CD4-positive, CD25-positive, alpha-beta regulatory T cell (primary cell): ENCODE results near the gene PNKP. TPM values are rescaled to one million over a fixed set of nuclear protein-coding genes. Genes with fewer than 3 reads are reported as not detected.

Source experiments
- ATAC-seq, 2 donors: fragments of 150-1000 bp; cut with Tn5 transposase; one replicate each; pipeline ENCODE4 v1.10.0; 2021; ENCODE audit warnings: low read depth in 2 of 2, moderate number of reproducible peaks in 2 of 2, moderate library complexity in 1 of 2
- DNase-seq, 3 donors: peaks; one replicate each; pipeline versions ENCODE4 v3.0.0 to v3.0.0-alpha.2; 2012 to 2022; ENCODE audit warnings: mixed read lengths in 1 of 3
- H3K27ac ChIP-seq: one replicate; pipeline ENCODE4 v1.7.0; 2013; ENCODE audit warnings: mild to moderate bottlenecking, low read length; ENCODE audit not compliant: insufficient read depth, poor library complexity, severe bottlenecking
- H3K27me3 ChIP-seq: one replicate; pipeline ENCODE4 v1.7.0; 2013; ENCODE audit warnings: low read length; ENCODE audit not compliant: control insufficient read depth, insufficient read depth
- H3K36me3 ChIP-seq: one replicate; pipeline ENCODE4 v1.7.0; 2013; ENCODE audit warnings: mild to moderate bottlenecking, low read length, moderate library complexity; ENCODE audit not compliant: control insufficient read depth, insufficient read depth
- H3K4me1 ChIP-seq: 2 replicates; pipeline ENCODE4 v1.7.0; 2013; ENCODE audit warnings: mild to moderate bottlenecking, low read length; ENCODE audit not compliant: insufficient read depth, control insufficient read depth, poor library complexity, severe bottlenecking
- H3K4me3 ChIP-seq: one replicate; pipeline ENCODE4 v1.7.0; 2013; ENCODE audit warnings: low read depth, mild to moderate bottlenecking, low read length, moderate library complexity
- H3K9me3 ChIP-seq, 2 experiments: 1 replicate in 1 of 2; 2 replicates in 1 of 2; pipeline ENCODE4 v1.7.0; 2013; ENCODE audit warnings: low read length in 2 of 2, mild to moderate bottlenecking in 1 of 2, moderate library complexity in 1 of 2; ENCODE audit not compliant: control insufficient read depth in 2 of 2
- H3K27ac Mint-ChIP-seq, 3 donors: one replicate each; pipeline ENCODE4 v1.8.0; 2020 to 2022; ENCODE audit warnings: mild to moderate bottlenecking in 3 of 3, mixed read lengths in 3 of 3, moderate library complexity in 2 of 3
- H3K27me3 Mint-ChIP-seq: one replicate; pipeline ENCODE4 v1.8.0; 2022; ENCODE audit warnings: mild to moderate bottlenecking, mixed read lengths
- H3K36me3 Mint-ChIP-seq: one replicate; pipeline ENCODE4 v1.8.0; 2020; ENCODE audit warnings: mixed read lengths
- H3K4me1 Mint-ChIP-seq, 4 donors: one replicate each; pipeline ENCODE4 v1.8.0; 2020 to 2022; ENCODE audit warnings: mixed read lengths in 4 of 4, mild to moderate bottlenecking in 1 of 4
- H3K4me3 Mint-ChIP-seq, 4 donors: one replicate each; pipeline ENCODE4 v1.8.0; 2020 to 2022; ENCODE audit warnings: mild to moderate bottlenecking in 4 of 4, mixed read lengths in 4 of 4, moderate library complexity in 3 of 4
- H3K9me3 Mint-ChIP-seq, 7 donors: one replicate each; pipeline ENCODE4 v1.8.0; 2020 to 2022; ENCODE audit warnings: mixed read lengths in 7 of 7, mild to moderate bottlenecking in 3 of 7, moderate library complexity in 2 of 7
- polyA plus RNA-seq, 4 donors: library from polyadenylated mRNA; unstranded; fragments of 300-500 nt; fragmentation: Illumina TruSeq; gene quantifications; one replicate each; pipeline ENCODE4 v1.2.3, GENCODE V29; 2021
- total RNA-seq: library from RNA; stranded (reverse); gene quantifications from one replicate; pipeline ENCODE4 v1.2.3, GENCODE V29; 2022

Gene PNKP
- total and polyA plus RNA-seq, 5 donors from 2014 or later = 26.2 to 149 (median 28.4) TPM

DNA sequence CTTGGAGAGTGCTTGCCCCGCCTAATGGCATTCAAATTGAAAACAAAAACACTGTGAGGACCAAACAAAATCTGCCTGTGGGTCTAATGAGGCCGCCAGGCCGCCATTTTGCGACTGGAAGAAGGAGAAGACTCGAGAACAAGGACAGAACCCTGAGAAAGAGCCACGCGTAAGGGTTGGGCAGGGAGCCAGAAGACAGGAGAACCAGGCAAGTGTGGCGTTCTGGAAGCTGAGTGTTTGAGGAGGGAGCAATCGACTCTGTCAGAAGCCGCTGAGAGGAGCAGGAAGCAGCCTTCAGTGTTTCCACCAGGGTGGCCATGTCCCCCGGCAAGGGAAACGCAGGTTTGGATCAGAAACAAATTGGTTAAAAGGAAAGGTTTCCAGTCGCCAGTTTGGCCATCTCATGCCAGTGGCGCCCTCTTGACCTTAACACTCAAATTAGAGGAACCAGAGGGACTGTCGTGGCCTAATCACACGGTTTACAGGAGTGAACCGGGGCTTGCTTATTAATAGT lies 26.6 kb downstream of the PNKP start:
- no peak overlapping the region for H3K4me3 ChIP-seq
- Mint-ChIP-seq H3K9me3 (no peaks in the 10 kb centered on the region), H3K36me3 (peaks cover 7% of the 10 kb centered on the region), H3K27ac (no peak overlapping the region), H3K4me1 (no peaks in the 10 kb centered on the region), H3K4me3 (peak overlapping the region in 1 of 4 donors; percentile 52), H3K27me3 (no peaks in the 10 kb centered on the region)
- no peak overlapping the region for H3K27ac ChIP-seq
- DNase-seq (no peak), ATAC-seq (no peak)
- H3K9me3 ChIP-seq = no peaks in the 10 kb centered on the region
- H3K27me3 ChIP-seq = no peaks in the 10 kb centered on the region
- peaks cover 27% of the 10 kb centered on the region for H3K36me3 ChIP-seq
- no peaks in the 10 kb centered on the region for H3K4me1 ChIP-seq

- Mint-ChIP-seq H3K4me1 (no peaks in the 10 kb centered on the region), H3K36me3 (peaks cover 7% of the 10 kb centered on the region), H3K9me3 (no peaks in the 10 kb centered on the region), H3K4me3 (no peak overlapping the region), H3K27ac (no peak overlapping the region), H3K27me3 (no peaks in the 10 kb centered on the region)
- no peaks in the 10 kb centered on the region for H3K4me1 ChIP-seq
- no peak overlapping the region for H3K4me3 ChIP-seq
- H3K9me3 ChIP-seq = no peaks in the 10 kb centered on the region
- no peak for ATAC-seq
- H3K36me3 ChIP-seq = peaks cover 30% of the 10 kb centered on the region
- no peak for DNase-seq
- no peaks in the 10 kb centered on the region for H3K27me3 ChIP-seq
- H3K27ac ChIP-seq = no peak overlapping the region
Measured at GRCh38 chr19:49840321-49840720, 27.1 kb downstream of the PNKP start.

- ATAC-seq (no peak), DNase-seq (no peak)
- no peaks in the 10 kb centered on the region for H3K4me1 ChIP-seq
- Mint-ChIP-seq H3K4me3 (no peak overlapping the region), H3K9me3 (no peaks in the 10 kb centered on the region), H3K4me1 (no peaks in the 10 kb centered on the region), H3K27ac (no peak overlapping the region), H3K36me3 (peaks cover 9% of the 10 kb centered on the region), H3K27me3 (no peaks in the 10 kb centered on the region)
- no peak overlapping the region for H3K4me3 ChIP-seq
- peaks cover 36% of the 10 kb centered on the region for H3K36me3 ChIP-seq
- no peak overlapping the region for H3K27ac ChIP-seq
- no peaks in the 10 kb centered on the region for H3K9me3 ChIP-seq
- no peaks in the 10 kb centered on the region for H3K27me3 ChIP-seq
Measured at GRCh38 chr19:49839713-49840112, 27.7 kb downstream of the PNKP start.

GRCh38 chr19:49838885-49839588 lies 28.3 kb downstream of the PNKP start:
- ATAC-seq (no peak), DNase-seq (no peak)
- Mint-ChIP-seq H3K4me1 (no peaks in the 10 kb centered on the region), H3K27me3 (no peaks in the 10 kb centered on the region), H3K36me3 (peaks cover 12% of the 10 kb centered on the region), H3K4me3 (no peak overlapping the region), H3K9me3 (no peaks in the 10 kb centered on the region), H3K27ac (no peak overlapping the region)
- no peak overlapping the region for H3K4me3 ChIP-seq
- H3K4me1 ChIP-seq = no peaks in the 10 kb centered on the region
- no peaks in the 10 kb centered on the region for H3K27me3 ChIP-seq
- H3K36me3 ChIP-seq = peaks cover 43% of the 10 kb centered on the region
- H3K9me3 ChIP-seq = no peaks in the 10 kb centered on the region
- H3K27ac ChIP-seq = no peak overlapping the region

DNA sequence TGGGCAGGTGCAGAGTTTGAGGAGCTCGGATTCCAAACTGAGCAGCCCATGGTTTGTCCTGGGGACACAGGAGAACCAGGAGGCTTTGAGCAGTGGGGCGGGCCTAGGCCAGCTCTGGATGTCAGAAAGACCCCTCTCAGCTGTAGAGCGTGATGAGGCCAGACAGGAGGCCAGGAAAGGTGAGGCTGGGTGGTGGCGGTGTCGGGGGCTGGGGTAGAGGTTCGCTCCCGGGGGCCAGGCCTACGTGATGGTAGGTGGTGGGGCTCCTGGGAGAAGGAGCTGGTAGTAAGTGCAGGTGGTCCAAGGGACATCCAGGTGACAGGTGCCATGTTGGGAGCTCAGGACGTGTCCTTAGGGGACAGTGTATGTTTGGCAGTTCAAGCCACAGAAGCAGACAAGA lies 30.0 kb downstream of the PNKP start:
- H3K9me3 Mint-ChIP-seq = no peaks in the 10 kb centered on the region
- H3K36me3 ChIP-seq = peaks cover 56% of the 10 kb centered on the region
- peaks cover 24% of the 10 kb centered on the region for H3K36me3 Mint-ChIP-seq
- ATAC-seq (no peak), DNase-seq (no peak)
- no peak overlapping the region for H3K27ac ChIP-seq
- no peaks in the 10 kb centered on the region for H3K27me3 Mint-ChIP-seq
- no peaks in the 10 kb centered on the region for H3K4me1 ChIP-seq
- H3K4me1 Mint-ChIP-seq = peaks cover 0 to 1% (median 0%) of the 10 kb centered on the region in 4 donors
- H3K4me3 Mint-ChIP-seq = no peak overlapping the region
- H3K27me3 ChIP-seq = no peaks in the 10 kb centered on the region
- no peak overlapping the region for H3K4me3 ChIP-seq
- no peaks in the 10 kb centered on the region for H3K9me3 ChIP-seq
- H3K27ac Mint-ChIP-seq = peak overlapping the region in 1 of 3 donors; percentile 50

DNA sequence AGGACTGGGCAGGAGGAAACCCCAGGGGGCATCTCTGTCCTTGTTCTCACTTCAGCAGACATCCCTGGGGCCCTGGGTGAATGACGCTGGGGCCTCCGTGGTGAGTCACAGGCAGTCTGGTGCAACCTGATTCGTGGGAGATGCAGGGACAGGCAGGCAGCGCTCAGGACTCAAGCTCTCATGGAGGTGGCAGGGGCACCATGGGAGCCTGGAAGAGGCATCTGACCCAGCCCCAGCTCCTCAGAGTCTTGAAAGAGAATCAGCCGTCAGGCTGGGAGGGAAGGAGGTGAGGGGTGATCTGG lies 30.4 kb downstream of the PNKP start:
- no peaks in the 10 kb centered on the region for H3K4me1 ChIP-seq
- ATAC-seq = no peak
- no peak overlapping the region for H3K4me3 ChIP-seq
- Mint-ChIP-seq H3K4me1 (peaks cover 0 to 3% (median 0%) of the 10 kb centered on the region in 4 donors), H3K4me3 (no peak overlapping the region), H3K9me3 (no peaks in the 10 kb centered on the region), H3K27me3 (no peaks in the 10 kb centered on the region), H3K36me3 (peaks cover 27% of the 10 kb centered on the region), H3K27ac (no peak overlapping the region)
- no peak overlapping the region for H3K27ac ChIP-seq
- no peaks in the 10 kb centered on the region for H3K9me3 ChIP-seq
- H3K36me3 ChIP-seq = peaks cover 61% of the 10 kb centered on the region
- DNase-seq = no peak
- no peaks in the 10 kb centered on the region for H3K27me3 ChIP-seq

DNA sequence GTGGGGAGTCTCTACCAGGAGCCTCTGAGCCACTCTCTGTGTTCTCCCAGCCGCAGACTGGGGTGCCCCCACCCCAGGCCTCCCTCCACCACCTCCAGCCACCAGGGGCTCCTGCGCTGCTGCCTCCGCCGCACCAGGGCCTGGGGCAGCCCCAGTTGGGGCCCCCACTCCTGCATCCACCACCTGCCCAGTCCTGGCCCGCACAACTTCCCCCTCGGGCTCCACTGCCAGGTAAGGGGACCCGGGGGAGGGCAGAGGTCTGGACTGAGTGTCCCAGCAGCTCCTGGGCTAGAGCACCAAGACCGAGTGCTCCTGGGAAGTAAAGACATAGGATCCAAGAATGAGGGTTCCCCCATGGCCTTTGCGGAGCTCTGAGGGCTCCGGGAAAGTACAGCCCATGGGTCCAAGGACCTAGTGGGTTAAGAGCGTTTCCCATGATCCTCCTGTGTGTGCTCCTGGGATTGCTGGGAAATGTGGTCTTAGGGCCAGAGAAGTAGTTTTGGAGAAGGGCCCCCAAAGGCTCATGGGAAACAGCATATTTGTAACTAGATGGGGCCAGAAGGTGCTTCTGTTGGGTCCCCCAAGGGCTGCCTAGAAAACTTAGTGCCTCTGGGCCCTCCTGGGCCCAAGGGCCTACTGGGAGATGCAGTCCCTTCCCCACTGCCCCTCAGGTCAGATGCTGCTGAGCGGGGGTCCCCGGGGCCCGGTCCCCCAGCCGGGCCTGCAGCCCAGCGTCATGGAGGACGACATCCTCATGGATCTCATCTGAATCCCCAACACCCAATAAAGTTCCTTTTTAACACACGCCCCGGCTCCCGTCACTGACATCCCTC lies 31.0 kb downstream of the PNKP start:
- ATAC-seq = no peak

More for the DNA sequence above, 31.0 kb downstream of the PNKP start:
- no peaks in the 10 kb centered on the region for H3K9me3 Mint-ChIP-seq
- no peak overlapping the region for H3K4me3 Mint-ChIP-seq
- no peaks in the 10 kb centered on the region for H3K27me3 ChIP-seq
- peaks cover 0 to 3% (median 0%) of the 10 kb centered on the region in 4 donors for H3K4me1 Mint-ChIP-seq
- H3K27ac Mint-ChIP-seq = no peak overlapping the region
- no peak for DNase-seq
- no peak overlapping the region for H3K4me3 ChIP-seq
- H3K27ac ChIP-seq = no peak overlapping the region
- no peaks in the 10 kb centered on the region for H3K4me1 ChIP-seq
- no peaks in the 10 kb centered on the region for H3K27me3 Mint-ChIP-seq
- peaks cover 30% of the 10 kb centered on the region for H3K36me3 Mint-ChIP-seq
- H3K9me3 ChIP-seq = no peaks in the 10 kb centered on the region
- H3K36me3 ChIP-seq = peaks cover 64% of the 10 kb centered on the region
